ENCODE data around the gene GTF2A2. TPM values are rescaled to one million over a fixed set of nuclear protein-coding genes. Genes with fewer than 3 reads are reported as not detected.

The GTF2A2 gene
- total RNA-seq, 1 experiment from 2014 or later = 129 TPM

DNA sequence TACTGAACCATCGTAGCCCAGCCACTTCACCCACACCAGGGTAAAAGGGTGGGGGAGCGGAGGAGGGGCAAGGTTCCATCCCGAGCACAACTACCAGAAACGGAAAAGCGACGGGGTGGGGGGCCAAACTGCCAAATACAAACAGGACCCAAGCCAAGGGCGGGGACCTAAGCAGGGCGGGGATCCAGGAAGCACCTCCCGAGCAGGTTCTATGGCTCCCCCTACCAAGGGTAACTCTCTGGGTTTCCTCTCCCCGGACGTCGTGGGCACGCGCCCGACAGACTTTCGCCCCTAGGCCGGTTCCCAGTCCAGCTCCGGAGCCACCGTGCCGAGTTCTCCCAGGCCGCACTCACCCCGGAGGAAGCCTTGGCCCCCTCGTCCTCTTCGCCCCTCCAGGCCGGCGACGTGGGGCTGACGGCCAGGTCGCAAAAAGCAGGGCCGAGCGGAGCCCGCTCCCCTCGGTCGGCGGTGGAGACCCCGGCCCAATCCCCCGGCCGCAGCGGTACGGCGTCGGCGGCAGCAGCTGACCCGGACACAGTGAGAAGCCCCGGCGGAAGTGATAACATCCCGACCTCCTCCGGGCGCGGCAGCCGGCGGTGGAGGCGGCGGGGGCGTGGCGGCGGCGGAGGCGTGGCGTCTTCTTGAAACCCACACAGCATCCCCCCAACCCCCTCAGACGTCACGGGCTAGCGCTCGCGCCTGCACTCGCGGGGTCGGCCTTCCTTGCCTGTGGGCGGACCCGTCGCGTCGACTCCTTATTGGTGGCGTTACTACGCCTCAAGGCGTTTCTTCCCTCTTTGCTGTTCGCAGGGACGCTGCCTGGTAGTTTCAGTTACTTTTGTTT, 31.7 kb upstream of the GTF2A2 start, which contains the start of gene BNIP2 (continued):
- TF ChIP-seq, protein P1, sequence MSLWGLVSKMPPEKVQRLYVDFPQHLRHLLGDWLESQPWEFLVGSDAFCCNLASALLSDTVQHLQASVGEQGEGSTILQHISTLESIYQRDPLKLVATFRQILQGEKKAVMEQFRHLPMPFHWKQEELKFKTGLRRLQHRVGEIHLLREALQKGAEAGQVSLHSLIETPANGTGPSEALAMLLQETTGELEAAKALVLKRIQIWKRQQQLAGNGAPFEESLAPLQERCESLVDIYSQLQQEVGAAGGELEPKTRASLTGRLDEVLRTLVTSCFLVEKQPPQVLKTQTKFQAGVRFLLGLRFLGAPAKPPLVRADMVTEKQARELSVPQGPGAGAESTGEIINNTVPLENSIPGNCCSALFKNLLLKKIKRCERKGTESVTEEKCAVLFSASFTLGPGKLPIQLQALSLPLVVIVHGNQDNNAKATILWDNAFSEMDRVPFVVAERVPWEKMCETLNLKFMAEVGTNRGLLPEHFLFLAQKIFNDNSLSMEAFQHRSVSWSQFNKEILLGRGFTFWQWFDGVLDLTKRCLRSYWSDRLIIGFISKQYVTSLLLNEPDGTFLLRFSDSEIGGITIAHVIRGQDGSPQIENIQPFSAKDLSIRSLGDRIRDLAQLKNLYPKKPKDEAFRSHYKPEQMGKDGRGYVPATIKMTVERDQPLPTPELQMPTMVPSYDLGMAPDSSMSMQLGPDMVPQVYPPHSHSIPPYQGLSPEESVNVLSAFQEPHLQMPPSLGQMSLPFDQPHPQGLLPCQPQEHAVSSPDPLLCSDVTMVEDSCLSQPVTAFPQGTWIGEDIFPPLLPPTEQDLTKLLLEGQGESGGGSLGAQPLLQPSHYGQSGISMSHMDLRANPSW (CRISPR knock-in tag; conservative IDR thresholded peaks at IDR 0.05; ENCODE audit: low read depth) = no peak
- TF ChIP-seq RELA (CRISPR knock-in tag; IDR thresholded peaks at IDR 0.05; ENCODE audit: borderline replicate concordance) (peak; percentile 82), NFE2L1 (CRISPR knock-in tag; IDR thresholded peaks at IDR 0.05) (no peak), FOXK1 (CRISPR knock-in tag; IDR thresholded peaks at IDR 0.05) (peak; percentile 67; the same call in 1 of the 2 replicates), SP1 (CRISPR knock-in tag; conservative IDR thresholded peaks at IDR 0.05) (peak; percentile 63; the same call in 1 of the 2 replicates), ZNF416 (CRISPR knock-in tag; IDR thresholded peaks at IDR 0.05) (no peak), NFATC4 (CRISPR knock-in tag; IDR thresholded peaks at IDR 0.05) (no peak), ELF4 (CRISPR knock-in tag; IDR thresholded peaks at IDR 0.05; ENCODE audit: low read depth) (no peak), ZNF396 (CRISPR knock-in tag; IDR thresholded peaks at IDR 0.05; ENCODE audit: borderline replicate concordance) (no peak), GRHL2 (CRISPR knock-in tag; IDR thresholded peaks at IDR 0.05; ENCODE audit: insufficient replicate concordance, severe bottlenecking) (no peak), TEAD4 (CRISPR knock-in tag; IDR thresholded peaks at IDR 0.05) (no peak), TEAD1 (CRISPR knock-in tag; IDR thresholded peaks at IDR 0.05) (no peak), CBFB (CRISPR knock-in tag; IDR thresholded peaks at IDR 0.05; ENCODE audit: low read depth) (0 out of 2 replicates have a peak, but pooled peaks have one; percentile 81), ZBTB21 (CRISPR knock-in tag; IDR thresholded peaks at IDR 0.05; ENCODE audit: borderline replicate concordance) (peak; percentile 61; the same call in 1 of the 2 replicates), NR3C1 (CRISPR knock-in tag; conservative IDR thresholded peaks at IDR 0.05; ENCODE audit: low read depth) (no peak), GABPB1 (CRISPR knock-in tag; IDR thresholded peaks at IDR 0.05) (peak; percentile 77), FOXP1 (CRISPR knock-in tag; IDR thresholded peaks at IDR 0.05; ENCODE audit: borderline replicate concordance) (peak; percentile 75), NFYB (CRISPR knock-in tag; conservative IDR thresholded peaks at IDR 0.05; ENCODE audit: low read depth) (0 out of 2 replicates have a peak, but pooled peaks have one; percentile 43), PRRX2 (CRISPR knock-in tag; IDR thresholded peaks at IDR 0.05) (no peak), TCF7 (CRISPR knock-in tag; IDR thresholded peaks at IDR 0.05; ENCODE audit: low read depth) (no peak)
- TF ChIP-seq, protein P2, sequence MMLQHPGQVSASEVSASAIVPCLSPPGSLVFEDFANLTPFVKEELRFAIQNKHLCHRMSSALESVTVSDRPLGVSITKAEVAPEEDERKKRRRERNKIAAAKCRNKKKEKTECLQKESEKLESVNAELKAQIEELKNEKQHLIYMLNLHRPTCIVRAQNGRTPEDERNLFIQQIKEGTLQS (CRISPR knock-in tag; conservative IDR thresholded peaks at IDR 0.05) = no peak
- TF ChIP-seq, protein P3, sequence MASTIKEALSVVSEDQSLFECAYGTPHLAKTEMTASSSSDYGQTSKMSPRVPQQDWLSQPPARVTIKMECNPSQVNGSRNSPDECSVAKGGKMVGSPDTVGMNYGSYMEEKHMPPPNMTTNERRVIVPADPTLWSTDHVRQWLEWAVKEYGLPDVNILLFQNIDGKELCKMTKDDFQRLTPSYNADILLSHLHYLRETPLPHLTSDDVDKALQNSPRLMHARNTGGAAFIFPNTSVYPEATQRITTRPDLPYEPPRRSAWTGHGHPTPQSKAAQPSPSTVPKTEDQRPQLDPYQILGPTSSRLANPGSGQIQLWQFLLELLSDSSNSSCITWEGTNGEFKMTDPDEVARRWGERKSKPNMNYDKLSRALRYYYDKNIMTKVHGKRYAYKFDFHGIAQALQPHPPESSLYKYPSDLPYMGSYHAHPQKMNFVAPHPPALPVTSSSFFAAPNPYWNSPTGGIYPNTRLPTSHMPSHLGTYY (CRISPR knock-in tag; IDR thresholded peaks at IDR 0.05) = no peak
- TF ChIP-seq, protein P4, sequence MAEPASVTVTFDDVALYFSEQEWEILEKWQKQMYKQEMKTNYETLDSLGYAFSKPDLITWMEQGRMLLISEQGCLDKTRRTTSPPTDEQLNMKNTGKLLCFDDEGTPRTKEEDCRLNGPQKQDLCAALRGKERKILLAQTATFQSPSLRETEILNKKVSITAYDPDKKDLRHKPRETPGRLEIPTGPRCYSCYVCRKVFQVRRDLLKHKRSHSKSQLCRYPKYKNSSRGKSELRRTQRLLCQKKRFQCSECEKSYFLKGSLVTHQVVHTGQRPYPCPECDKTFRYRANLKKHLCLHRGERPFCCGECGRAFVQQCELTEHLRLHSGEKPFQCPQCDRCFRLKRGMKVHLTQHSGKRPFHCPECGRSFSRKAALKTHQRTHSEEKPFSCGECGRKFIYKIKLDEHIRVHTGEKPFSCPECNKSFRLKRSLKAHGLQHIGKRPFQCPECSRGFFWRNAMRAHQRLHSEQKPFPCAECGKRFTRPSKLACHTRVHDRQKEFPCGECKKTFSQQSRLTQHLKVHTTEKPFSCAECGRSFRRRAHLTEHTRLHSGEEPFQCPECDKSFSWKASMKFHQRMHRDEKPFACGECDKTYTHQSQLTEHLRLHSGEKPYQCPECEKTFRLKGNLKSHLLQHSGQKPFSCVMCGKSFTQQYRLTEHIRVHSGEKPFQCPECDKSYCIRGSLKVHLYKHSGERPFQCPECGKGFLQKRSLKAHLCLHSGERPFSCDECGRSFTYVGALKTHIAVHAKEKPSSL (CRISPR knock-in tag; conservative IDR thresholded peaks at IDR 0.05) = no peak
- TF ChIP-seq, protein P5, sequence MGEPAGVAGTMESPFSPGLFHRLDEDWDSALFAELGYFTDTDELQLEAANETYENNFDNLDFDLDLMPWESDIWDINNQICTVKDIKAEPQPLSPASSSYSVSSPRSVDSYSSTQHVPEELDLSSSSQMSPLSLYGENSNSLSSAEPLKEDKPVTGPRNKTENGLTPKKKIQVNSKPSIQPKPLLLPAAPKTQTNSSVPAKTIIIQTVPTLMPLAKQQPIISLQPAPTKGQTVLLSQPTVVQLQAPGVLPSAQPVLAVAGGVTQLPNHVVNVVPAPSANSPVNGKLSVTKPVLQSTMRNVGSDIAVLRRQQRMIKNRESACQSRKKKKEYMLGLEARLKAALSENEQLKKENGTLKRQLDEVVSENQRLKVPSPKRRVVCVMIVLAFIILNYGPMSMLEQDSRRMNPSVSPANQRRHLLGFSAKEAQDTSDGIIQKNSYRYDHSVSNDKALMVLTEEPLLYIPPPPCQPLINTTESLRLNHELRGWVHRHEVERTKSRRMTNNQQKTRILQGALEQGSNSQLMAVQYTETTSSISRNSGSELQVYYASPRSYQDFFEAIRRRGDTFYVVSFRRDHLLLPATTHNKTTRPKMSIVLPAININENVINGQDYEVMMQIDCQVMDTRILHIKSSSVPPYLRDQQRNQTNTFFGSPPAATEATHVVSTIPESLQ (CRISPR knock-in tag; IDR thresholded peaks at IDR 0.05) = no peak
- TF ChIP-seq, protein P6, sequence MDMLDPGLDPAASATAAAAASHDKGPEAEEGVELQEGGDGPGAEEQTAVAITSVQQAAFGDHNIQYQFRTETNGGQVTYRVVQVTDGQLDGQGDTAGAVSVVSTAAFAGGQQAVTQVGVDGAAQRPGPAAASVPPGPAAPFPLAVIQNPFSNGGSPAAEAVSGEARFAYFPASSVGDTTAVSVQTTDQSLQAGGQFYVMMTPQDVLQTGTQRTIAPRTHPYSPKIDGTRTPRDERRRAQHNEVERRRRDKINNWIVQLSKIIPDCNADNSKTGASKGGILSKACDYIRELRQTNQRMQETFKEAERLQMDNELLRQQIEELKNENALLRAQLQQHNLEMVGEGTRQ (CRISPR knock-in tag; IDR thresholded peaks at IDR 0.05) = peak; percentile 74
- TF ChIP-seq, protein P7, sequence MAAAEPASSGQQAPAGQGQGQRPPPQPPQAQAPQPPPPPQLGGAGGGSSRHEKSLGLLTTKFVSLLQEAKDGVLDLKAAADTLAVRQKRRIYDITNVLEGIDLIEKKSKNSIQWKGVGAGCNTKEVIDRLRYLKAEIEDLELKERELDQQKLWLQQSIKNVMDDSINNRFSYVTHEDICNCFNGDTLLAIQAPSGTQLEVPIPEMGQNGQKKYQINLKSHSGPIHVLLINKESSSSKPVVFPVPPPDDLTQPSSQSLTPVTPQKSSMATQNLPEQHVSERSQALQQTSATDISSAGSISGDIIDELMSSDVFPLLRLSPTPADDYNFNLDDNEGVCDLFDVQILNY (CRISPR knock-in tag; IDR thresholded peaks at IDR 0.05) = 0 out of 2 replicates have a peak, but pooled peaks have one; percentile 23
- TF ChIP-seq, protein P8, sequence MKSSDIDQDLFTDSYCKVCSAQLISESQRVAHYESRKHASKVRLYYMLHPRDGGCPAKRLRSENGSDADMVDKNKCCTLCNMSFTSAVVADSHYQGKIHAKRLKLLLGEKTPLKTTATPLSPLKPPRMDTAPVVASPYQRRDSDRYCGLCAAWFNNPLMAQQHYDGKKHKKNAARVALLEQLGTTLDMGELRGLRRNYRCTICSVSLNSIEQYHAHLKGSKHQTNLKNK (CRISPR knock-in tag; IDR thresholded peaks at IDR 0.05) = no peak

Data from WTC11 (cell line).